Glutamatergic neuron (in vitro differentiated cells): ENCODE results near the gene INPPL1. TPM values are rescaled to one million over a fixed set of nuclear protein-coding genes. Genes with fewer than 3 reads are reported as not detected.
"Not testable (repeated sequence)": the region's sequence is repeated elsewhere in the genome, so short reads cannot be mapped to it uniquely, and the experiment has no call there.

ENCODE experiments used
- DNase-seq: peaks from one replicate; pipeline ENCODE4 v3.0.0; 2022
- H3K27ac Mint-ChIP-seq: one replicate; pipeline ENCODE4 v1.8.0; 2020; ENCODE audit warnings: mild to moderate bottlenecking, mixed read lengths, inconsistent platforms; ENCODE audit not compliant: unreplicated experiment
- H3K27me3 Mint-ChIP-seq: one replicate; pipeline ENCODE4 v1.8.0; 2020; ENCODE audit warnings: mild to moderate bottlenecking, moderate library complexity, mixed read lengths, inconsistent platforms; ENCODE audit not compliant: unreplicated experiment
- H3K36me3 Mint-ChIP-seq: one replicate; pipeline ENCODE4 v1.8.0; 2020; ENCODE audit warnings: mild to moderate bottlenecking, mixed read lengths, inconsistent platforms; ENCODE audit not compliant: unreplicated experiment
- H3K4me1 Mint-ChIP-seq: one replicate; pipeline ENCODE4 v1.8.0; 2020; ENCODE audit warnings: mild to moderate bottlenecking, low read depth, mixed read lengths, inconsistent platforms; ENCODE audit not compliant: unreplicated experiment
- H3K4me3 Mint-ChIP-seq: one replicate; pipeline ENCODE4 v1.8.0; 2020; ENCODE audit warnings: mild to moderate bottlenecking, mixed read lengths, inconsistent platforms; ENCODE audit not compliant: unreplicated experiment
- H3K9me3 Mint-ChIP-seq: one replicate; pipeline ENCODE4 v1.8.0; 2020; ENCODE audit warnings: mild to moderate bottlenecking, moderate library complexity, mixed read lengths, inconsistent platforms; ENCODE audit not compliant: unreplicated experiment
- long read RNA-seq: library from polyadenylated mRNA; unstranded; transcript quantifications from one replicate; pipeline ENCODE4 v2.0.0, GENCODE V29; 2020; ENCODE audit not compliant: unreplicated experiment
- total RNA-seq: library from RNA; stranded (reverse); fragmentation: NEBNext Ultra II Directional; extraction: Animal tissue kit (Norgen Biotek cat#: 25700); gene quantifications from one replicate; pipeline ENCODE4 v1.2.1, GENCODE V29; 2021; ENCODE audit not compliant: unreplicated experiment
- TF ChIP-seq, protein P1 (sequence below): fragments of 200-600 bp; sonication (generic); IDR thresholded peaks from one replicate; pipeline ENCODE4 v1.5.0; 2021; ENCODE audit not compliant: partially characterized antibody, unreplicated experiment

Gene INPPL1, protein sequence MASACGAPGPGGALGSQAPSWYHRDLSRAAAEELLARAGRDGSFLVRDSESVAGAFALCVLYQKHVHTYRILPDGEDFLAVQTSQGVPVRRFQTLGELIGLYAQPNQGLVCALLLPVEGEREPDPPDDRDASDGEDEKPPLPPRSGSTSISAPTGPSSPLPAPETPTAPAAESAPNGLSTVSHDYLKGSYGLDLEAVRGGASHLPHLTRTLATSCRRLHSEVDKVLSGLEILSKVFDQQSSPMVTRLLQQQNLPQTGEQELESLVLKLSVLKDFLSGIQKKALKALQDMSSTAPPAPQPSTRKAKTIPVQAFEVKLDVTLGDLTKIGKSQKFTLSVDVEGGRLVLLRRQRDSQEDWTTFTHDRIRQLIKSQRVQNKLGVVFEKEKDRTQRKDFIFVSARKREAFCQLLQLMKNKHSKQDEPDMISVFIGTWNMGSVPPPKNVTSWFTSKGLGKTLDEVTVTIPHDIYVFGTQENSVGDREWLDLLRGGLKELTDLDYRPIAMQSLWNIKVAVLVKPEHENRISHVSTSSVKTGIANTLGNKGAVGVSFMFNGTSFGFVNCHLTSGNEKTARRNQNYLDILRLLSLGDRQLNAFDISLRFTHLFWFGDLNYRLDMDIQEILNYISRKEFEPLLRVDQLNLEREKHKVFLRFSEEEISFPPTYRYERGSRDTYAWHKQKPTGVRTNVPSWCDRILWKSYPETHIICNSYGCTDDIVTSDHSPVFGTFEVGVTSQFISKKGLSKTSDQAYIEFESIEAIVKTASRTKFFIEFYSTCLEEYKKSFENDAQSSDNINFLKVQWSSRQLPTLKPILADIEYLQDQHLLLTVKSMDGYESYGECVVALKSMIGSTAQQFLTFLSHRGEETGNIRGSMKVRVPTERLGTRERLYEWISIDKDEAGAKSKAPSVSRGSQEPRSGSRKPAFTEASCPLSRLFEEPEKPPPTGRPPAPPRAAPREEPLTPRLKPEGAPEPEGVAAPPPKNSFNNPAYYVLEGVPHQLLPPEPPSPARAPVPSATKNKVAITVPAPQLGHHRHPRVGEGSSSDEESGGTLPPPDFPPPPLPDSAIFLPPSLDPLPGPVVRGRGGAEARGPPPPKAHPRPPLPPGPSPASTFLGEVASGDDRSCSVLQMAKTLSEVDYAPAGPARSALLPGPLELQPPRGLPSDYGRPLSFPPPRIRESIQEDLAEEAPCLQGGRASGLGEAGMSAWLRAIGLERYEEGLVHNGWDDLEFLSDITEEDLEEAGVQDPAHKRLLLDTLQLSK
- total RNA-seq = 62.8 TPM
- long read RNA-seq = 0 reads

DNA sequence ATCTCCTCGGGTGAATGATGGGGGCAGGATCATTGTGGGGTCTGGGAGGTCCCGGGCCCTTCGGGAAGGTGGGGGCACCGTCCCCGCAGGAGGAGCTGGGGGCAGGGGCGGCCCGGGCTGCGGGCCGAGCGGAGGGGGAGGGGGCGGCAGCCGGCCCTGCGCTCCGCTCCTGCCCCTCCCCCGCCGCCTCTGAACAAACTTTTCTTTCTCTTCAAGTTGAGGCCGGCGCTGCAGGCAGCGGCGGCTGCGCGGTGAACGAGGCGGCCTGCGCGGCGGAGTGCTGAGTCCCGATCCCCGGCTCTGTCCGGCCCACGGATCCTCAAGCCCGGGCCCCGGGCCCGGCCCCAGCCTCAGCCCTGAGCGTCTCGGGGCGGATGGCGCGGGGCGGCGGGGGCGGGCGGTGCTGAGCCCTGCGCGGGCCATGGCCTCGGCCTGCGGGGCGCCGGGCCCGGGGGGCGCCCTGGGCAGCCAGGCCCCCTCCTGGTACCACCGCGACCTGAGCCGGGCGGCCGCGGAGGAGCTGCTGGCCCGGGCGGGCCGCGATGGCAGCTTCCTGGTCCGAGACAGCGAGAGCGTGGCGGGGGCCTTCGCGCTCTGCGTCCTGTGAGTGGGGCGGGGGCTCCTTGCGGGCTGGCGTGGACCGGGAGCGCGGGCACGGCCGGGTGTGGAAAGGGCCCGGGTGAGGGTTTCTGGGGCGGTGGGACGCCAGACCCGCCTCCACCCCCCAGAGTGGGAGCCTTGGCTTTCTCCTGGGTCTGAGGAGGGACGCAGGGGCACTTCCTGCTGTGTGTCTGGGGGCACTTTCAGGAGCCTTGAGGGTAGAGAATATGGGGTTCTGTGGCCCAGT, at the start of gene INPPL1:
Gene INPPL1 (plus strand): TSS at position 204 of the 847 bp plus-strand sequence. CDS start 218 bp downstream, at position 422.
- Mint-ChIP-seq H3K9me3 (peaks cover 5% of the 10 kb centered on the region), H3K36me3 (no peaks in the 10 kb centered on the region), H3K4me1 (peaks cover 9% of the 10 kb centered on the region), H3K27me3 (peaks cover 9% of the 10 kb centered on the region), H3K27ac (no peak within 1 kb of the TSS), H3K4me3 (peak within 1 kb of the TSS; percentile 89)
- peak; percentile 41 for DNase-seq
- TF ChIP-seq, protein P1, sequence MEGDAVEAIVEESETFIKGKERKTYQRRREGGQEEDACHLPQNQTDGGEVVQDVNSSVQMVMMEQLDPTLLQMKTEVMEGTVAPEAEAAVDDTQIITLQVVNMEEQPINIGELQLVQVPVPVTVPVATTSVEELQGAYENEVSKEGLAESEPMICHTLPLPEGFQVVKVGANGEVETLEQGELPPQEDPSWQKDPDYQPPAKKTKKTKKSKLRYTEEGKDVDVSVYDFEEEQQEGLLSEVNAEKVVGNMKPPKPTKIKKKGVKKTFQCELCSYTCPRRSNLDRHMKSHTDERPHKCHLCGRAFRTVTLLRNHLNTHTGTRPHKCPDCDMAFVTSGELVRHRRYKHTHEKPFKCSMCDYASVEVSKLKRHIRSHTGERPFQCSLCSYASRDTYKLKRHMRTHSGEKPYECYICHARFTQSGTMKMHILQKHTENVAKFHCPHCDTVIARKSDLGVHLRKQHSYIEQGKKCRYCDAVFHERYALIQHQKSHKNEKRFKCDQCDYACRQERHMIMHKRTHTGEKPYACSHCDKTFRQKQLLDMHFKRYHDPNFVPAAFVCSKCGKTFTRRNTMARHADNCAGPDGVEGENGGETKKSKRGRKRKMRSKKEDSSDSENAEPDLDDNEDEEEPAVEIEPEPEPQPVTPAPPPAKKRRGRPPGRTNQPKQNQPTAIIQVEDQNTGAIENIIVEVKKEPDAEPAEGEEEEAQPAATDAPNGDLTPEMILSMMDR = no peak

DNA sequence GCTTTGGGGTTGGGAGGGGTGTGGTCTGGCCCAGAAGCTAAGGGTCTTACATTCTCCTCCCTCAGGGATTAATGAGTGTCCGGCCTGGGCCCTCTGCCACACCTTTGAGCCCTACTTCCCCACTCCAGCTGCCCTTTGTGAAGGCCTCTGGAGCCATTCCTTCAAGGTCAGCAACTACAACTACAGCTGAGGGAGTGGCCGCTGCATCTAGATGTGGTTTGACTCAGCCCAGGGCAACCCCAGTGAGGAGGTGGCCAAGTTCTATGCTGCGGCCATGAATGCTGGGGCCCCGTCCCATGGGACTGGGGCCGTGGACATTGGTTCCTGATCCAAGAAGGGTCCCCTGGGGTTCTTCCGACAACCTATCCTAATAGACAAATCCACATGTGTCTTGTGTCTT, 46.9 kb upstream of the INPPL1 start:
- peaks cover 2% of the 10 kb centered on the region for H3K9me3 Mint-ChIP-seq
- DNase-seq = no peak
- H3K36me3 Mint-ChIP-seq = no peaks in the 10 kb centered on the region
- TF ChIP-seq, protein P1 = no peak
- no peaks in the 10 kb centered on the region for H3K4me1 Mint-ChIP-seq
- peaks cover 4% of the 10 kb centered on the region for H3K27me3 Mint-ChIP-seq
- no peak overlapping the region for H3K27ac Mint-ChIP-seq
- H3K4me3 Mint-ChIP-seq = no peak overlapping the region

- TF ChIP-seq, protein P1 = no peak
- H3K27me3 Mint-ChIP-seq = no peaks in the 10 kb centered on the region
- peaks cover 2% of the 10 kb centered on the region for H3K9me3 Mint-ChIP-seq
- no peak overlapping the region for H3K4me3 Mint-ChIP-seq
- H3K36me3 Mint-ChIP-seq = no peaks in the 10 kb centered on the region
- no peak for DNase-seq
- H3K27ac Mint-ChIP-seq = no peak overlapping the region
- no peaks in the 10 kb centered on the region for H3K4me1 Mint-ChIP-seq
These were observed 45.3 kb upstream of the INPPL1 start for GRCh38 chr11:72179049-72179803.

DNA sequence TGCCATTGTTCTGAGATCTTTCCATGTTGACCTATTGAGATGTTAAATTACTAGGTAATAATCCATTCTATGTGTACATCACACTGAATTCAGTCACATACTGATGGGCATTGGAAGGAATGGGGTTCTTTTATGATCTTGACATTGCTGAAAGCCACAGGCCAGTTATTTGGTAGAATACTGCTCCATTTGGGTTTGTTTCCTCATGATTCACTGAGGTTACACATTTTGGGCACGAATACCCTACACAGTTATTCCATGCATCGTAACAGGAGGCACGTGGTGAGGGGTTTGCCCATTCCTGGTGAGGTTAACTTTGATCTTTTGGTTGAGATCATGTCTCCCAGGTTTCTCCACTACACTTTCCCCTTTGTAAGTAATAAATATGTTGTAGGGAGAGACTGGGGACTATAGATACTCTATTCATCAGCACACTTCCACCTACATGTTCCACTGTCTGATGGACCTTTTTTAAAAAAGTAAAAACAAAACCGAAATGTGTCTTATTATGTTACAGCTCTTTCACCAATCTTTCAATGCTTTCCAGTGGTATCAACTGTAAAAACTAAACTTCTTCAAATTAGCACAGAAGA, 44.7 kb upstream of the INPPL1 start:
- Mint-ChIP-seq H3K27ac (no peak overlapping the region), H3K36me3 (no peaks in the 10 kb centered on the region), H3K4me3 (no peak overlapping the region), H3K9me3 (peaks cover 2% of the 10 kb centered on the region), H3K4me1 (no peaks in the 10 kb centered on the region), H3K27me3 (no peaks in the 10 kb centered on the region)
- no peak for DNase-seq
- TF ChIP-seq, protein P1 = no peak

GRCh38 chr11:72180892-72181552, 43.5 kb upstream of the INPPL1 start:
- H3K27me3 Mint-ChIP-seq, H3K9me3 Mint-ChIP-seq, H3K4me3 Mint-ChIP-seq, DNase-seq, H3K4me1 Mint-ChIP-seq, H3K27ac Mint-ChIP-seq, H3K36me3 Mint-ChIP-seq: not testable (repeated sequence)

DNA sequence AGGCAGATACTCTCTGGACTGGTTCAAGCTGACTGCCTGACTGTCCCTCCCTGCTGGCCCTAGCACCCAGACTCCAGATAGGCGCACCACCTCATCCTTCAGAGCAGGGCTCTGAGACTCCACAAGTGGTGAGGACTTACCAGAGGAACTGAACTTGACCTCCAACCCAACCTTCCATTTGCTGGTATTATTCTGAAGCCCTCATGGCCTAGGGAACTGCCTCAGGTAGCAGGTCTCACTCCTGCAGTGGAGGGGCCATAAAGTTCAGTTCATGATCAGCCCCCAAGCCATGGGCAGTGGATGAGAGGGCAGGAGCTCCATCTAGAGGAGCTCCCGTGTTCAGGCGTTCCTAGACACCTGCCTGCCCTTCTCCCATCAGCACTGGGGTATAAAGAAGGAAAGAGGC, 43.0 kb upstream of the INPPL1 start:
- not testable (repeated sequence) for H3K27me3 Mint-ChIP-seq, H3K27ac Mint-ChIP-seq, H3K4me1 Mint-ChIP-seq, DNase-seq, H3K4me3 Mint-ChIP-seq, H3K36me3 Mint-ChIP-seq, H3K9me3 Mint-ChIP-seq
